Stimulated activated CD4-positive, alpha-beta T cell treated with anti-CD3 and anti-CD28 coated beads, TNF-alpha, amount 100 ng/mL, for 24 hours (primary cell): Measurements from ENCODE around the gene MGMT.

Source experiments
- DNase-seq, 3 experiments: peaks; one replicate each; pipeline ENCODE4 v3.0.0-alpha.2; 2020; ENCODE audit warnings: low read depth in 3 of 3

The MGMT gene

DNA sequence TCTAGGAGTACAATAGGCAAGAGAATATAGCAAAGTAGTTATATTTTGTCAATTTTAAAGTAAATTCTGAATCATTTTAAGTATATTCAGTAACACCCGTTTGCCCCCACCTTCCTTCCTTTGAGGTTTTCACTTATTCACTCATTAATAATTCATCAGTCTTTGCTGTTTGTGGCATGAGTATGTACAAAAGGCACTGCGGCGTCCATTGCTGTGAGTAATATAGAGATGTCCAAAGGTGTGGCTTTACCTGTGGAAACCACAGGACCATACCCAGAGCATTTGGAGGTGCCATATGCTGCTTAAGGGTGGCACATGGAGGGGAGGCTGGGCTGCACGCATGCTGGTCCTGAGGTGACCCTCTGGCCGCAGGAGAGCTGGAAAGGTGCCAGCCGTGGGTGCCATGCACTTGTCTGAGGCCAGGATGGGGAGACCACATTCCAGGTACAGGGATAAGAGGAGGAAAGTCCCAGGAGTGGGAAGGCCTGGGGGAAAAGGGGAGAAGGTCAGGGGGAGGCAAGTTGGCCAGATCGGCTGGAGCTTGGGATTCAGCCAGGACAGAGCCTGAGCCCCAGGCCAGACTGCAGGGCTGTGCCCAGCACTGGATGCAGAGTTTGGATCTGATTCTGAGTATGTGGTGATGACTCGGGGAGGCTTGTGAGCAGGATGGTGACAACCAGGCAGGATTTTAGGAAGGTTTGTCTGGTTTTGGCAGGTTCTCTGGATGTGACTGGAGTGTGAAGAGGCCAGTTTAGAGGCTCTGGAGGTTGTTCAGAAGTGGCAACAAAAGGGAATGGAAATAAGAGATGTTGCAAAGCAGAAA lies 223.4 kb downstream of the MGMT start:
- DNase-seq, result no peak

DNA sequence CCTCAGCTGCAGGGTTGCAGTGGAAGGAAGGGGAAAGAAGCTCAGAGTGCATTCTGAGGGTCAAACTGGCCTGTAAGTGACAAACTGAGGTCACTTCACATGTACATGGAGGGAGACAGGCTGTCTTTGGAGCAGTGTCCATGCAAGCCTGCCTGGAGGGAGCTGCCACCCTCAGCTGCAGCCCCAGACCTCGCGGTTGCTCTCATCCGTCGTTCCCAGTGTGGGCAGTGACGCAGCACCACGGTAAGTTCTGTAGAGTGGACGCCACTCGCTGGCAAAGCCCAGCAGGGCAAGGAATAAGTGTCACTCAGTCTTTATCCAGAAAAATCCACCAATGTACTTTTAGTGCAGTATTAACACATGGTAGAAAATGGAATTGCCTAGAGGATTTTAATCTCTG lies 225.7 kb downstream of the MGMT start:
- DNase-seq, result no peak

DNA sequence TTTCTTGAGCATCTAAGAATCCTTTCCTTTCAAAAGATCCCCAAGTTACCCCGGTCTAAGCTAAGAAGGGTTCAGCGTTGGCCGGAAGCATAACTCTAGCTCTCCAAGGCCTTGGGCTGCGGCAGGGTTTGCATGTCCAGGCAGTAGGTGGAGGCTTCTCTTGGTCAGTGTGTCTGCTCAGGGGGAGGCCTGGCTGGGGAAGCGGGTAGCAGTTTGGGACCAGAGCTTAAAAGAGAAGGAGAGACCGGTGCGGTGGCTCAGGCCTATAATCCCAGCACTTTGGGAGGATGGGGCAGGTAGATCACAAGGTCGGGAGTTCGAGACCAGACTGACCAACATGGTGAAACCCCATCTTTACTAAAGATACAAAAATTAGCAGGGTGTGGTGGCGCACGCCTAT lies 226.3 kb downstream of the MGMT start:
- no peak for DNase-seq

DNA sequence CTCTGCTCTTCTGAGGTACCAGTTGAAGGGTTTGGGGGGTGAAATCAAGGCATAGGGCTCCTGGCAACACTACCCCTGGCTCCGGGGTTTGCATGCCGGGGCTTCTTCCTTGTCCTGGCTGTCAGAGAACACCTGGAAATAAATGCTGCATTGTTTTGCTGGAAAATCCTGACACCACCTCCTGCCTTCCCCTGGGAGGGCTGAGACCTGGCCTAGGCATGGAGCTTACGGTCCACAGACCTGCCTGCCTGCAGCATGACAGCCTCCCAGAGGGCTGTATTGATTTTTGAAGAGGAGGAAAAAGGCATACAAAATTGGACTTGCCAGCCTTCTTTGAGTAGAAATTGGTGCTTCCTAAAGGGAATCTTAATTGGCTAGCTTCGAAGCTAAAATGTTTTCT lies 227.1 kb downstream of the MGMT start:
- no peak for DNase-seq

GRCh38 chr10:129694691-129695243 lies 227.7 kb downstream of the MGMT start:
- no peak for DNase-seq

DNA sequence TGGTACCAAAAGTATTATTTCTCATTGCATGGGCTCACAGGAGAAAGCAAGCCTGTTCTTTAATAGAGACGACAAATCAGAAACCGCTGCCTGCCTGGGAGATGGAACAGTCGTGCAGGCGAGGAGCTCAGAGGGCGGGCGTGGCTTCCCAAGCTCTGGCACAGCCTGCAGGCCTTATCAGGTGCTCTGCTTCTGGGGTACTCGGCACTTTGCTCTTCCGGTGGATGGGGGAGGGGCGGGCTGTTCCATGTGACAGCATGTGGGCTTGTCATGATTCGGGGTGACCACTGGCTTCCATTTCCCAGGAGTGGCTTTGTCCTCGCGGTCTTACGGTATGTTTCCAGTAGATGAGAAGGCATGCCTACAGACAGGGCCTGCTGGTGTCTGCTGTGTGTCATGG lies 228.6 kb downstream of the MGMT start:
- DNase-seq, result no peak

GRCh38 chr10:129696636-129697035 lies 229.6 kb downstream of the MGMT start:
- DNase-seq, result no peak

- no peak for DNase-seq
Measured at GRCh38 chr10:129697463-129698247, 230.6 kb downstream of the MGMT start.

DNA sequence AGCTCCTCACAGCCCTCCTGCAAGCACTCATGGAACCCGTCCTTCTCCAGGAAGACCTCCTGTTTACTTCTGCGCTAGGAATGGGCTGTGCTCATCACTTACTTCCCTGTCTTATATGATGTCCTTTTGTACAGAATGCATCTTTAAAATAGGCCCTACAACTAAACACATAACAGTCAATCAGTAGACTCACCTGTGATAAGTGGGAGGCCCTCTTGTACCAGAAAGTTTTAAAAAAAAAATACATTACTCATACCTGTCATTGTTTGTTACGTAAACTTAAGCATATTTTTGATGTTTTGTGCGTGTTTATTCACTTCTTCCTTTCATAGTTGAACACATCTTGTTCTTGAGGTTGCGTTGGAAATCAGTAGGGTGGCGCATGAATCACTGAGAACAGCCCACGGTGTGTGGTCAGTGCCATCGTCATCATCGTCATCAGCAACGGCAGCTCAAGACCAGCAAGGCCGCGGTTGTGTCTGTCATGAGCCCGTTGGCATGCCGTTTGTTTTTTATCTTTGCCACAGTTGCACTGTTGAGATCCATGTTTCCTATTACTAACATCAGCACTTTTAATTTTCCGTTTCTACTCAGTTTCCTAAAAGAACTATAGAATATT lies 232.8 kb downstream of the MGMT start:
- DNase-seq, result no peak

DNA sequence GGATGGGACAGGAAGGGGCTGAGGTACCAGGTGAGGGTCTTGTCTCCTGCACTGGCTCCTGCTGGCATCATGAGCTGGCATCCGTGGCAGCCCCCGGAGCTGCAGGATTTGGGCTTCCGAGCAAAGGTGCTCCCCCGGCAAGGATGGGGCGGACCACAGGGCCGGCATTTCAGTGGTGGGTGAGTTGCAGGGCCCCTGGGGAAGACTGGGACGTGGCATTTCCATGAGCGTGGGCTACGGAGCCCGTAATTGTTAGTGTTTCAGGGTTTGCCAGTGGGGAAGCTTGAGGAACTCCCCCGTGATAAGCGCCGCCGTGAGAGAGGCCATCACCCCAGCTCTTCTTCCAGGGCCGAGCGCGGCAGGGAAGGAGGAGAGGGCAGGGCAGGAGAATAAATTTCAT lies 235.6 kb downstream of the MGMT start:
- DNase-seq, result no peak

DNA sequence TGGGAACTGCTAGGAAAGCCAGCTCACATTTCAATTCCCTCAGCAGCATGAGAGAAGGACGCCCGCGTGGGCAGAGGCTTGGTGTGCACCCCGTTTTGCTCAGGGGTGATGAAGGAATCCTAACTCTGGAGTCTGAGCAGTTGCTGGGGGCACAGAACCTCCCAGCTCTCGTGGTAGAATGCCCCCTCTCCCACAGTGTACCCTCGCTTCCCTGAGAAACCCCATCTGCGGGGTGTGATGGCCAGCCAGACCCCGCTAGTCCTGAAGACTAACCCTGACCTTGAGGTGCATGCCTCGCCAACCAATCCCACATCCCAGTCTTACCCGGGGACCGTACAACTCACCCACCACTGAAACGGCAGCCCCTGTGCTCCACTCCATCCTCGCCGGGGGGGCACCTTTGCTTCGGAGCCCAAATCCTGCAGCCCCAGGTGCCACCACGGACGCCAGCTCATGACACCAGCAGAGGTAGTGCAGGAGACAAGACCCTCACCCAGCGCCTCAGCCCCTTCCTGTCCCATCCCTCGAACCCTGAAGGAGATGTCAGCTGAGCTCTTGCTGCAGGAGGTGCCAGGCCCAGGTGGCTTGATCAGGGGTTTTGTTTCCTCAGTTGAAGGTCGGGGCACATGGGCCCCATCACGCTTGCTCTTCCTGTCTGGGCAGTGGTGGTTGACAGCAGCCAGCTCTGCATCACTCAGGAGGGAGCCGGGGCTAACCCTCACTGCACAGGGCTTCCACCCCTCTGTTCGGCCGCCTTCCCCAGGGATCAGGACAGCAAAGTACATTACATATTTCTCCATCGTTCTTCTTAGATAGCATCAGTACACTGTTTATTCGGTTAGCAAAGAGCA lies 236.5 kb downstream of the MGMT start:
- DNase-seq, result no peak

DNA sequence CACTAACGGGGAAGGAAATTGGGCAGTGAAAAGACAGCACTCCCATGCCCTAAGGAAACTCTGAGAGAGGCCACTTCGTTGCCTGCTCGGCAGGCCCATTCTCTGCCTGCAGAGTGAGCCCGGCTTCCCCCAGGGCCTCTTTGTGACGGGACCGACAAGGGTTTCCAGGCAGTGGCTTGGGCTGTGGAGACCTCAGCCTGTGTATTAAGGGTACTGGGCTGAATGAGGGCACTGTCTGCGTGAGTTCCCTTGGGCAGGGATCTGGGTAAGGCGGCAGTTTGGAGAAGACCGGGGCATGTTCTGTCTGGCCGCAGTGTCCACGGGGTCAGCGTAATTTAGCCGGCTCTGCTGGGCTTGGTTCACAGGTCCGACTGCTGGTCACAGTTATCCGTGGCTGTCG lies 237.2 kb downstream of the MGMT start:
- DNase-seq, result no peak

DNA sequence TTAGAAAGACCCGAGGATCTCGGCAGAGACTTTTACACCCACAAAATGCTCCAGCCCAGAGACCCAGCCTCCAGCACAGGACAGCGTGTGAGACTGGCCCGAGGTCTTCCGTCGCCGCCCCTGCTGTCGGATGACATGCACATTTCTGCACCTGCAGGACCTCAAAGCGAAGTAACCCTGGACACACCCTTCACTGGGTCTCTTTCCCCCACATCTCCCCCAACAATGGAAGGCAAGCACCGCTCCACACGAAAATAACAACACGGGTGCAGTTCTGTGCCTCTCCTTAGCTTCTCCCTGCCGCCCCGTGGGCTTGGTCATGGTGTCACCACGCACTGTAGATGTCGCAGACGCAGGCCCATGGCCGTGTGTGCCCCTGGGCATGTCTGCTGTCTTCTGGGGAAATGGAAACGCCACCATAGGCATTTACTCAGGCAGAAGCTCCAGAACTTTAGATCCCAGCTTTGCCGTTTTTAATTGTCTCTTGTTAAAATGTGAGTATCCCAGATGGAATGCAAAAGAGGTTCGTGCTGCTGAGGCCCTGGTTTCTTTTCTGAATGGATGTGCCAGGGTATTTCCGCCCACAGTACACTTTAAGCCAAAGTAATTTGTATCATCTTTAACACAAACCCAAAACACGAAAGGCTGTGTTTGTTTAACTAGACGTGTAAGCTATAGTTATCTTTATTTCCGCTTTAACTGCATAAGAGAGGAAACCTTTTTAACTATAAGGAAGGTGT lies 237.9 kb downstream of the MGMT start:
- no peak for DNase-seq

GRCh38 chr10:129705676-129706075 lies 238.6 kb downstream of the MGMT start:
- no peak for DNase-seq

- DNase-seq, result no peak
Measured at GRCh38 chr10:129706081-129706480, 239.0 kb downstream of the MGMT start.

DNA sequence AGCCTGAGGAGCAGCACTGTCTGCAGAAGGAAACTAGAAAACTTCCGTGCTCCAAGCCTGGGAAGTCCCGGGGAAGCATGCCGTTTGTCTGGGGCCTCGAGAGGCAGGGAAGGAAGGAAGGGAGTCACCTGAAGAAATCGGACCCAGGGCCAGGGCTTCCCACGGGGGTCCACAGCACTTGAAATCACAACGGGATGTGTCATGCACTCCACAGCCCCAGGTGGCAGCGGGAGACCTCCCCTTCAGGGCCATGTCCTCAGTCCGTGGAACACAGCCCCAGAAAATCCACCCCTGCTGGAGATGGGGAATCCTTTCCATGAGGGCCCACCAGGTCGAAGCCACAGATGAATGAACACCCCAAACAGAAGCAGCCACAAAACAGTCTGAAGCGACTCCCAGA lies 239.5 kb downstream of the MGMT start:
- DNase-seq, result no peak

GRCh38 chr10:129707406-129708388 lies 240.7 kb downstream of the MGMT start:
- no peak for DNase-seq

GRCh38 chr10:129709101-129709500 lies 242.1 kb downstream of the MGMT start:
- DNase-seq, result no peak
